GM12865 (cell line): ENCODE data around the gene CTDP1.

Source experiments
- DNase-seq: peaks from one replicate; pipeline ENCODE4 v3.0.0; 2010; ENCODE audit warnings: low read depth
- H3K4me3 ChIP-seq: 2 replicates; pipeline ENCODE4 v1.5.1; 2011; ENCODE audit warnings: mild to moderate bottlenecking, low read depth, low read length, control low read depth
- CTCF ChIP-seq: IDR thresholded peaks from 2 replicates; pipeline ENCODE4 v1.5.1; 2011; ENCODE audit warnings: low read length, control low read depth, low read depth, inconsistent platforms; ENCODE audit not compliant: insufficient read depth; ENCODE audit errors: missing control alignments

The CTDP1 gene

GRCh38 chr18:79634593-79635426 lies 44.8 kb upstream of the CTDP1 start:
- no peak for DNase-seq
- TF ChIP-seq CTCF: no peak

GRCh38 chr18:79635427-79635726 lies 44.2 kb upstream of the CTDP1 start:
- H3K4me3 ChIP-seq: no peak overlapping the region
- TF ChIP-seq CTCF: no peak
- no peak for DNase-seq

More at GRCh38 chr18:79634593-79635426, 44.8 kb upstream of the CTDP1 start:
- H3K4me3 ChIP-seq: no peak overlapping the region

GRCh38 chr18:79637181-79637920 lies 42.3 kb upstream of the CTDP1 start:
- no peak for TF ChIP-seq CTCF
- DNase-seq: no peak
- H3K4me3 ChIP-seq: no peak overlapping the region

GRCh38 chr18:79637921-79638909 lies 41.4 kb upstream of the CTDP1 start:
- TF ChIP-seq CTCF: no peak
- no peak for DNase-seq
- no peak overlapping the region for H3K4me3 ChIP-seq

- TF ChIP-seq CTCF: no peak
- DNase-seq: no peak
- no peak overlapping the region for H3K4me3 ChIP-seq
Observed at GRCh38 chr18:79639072-79639829, 40.4 kb upstream of the CTDP1 start.
